IPS-15b (cell line): ENCODE results near the gene ZNF337.

Source experiments
- H3K27me3 ChIP-seq: one replicate; pipeline ENCODE4 v1.6.1; 2013; ENCODE audit warnings: low read length; ENCODE audit not compliant: control insufficient read depth, insufficient read depth
- H3K36me3 ChIP-seq: one replicate; pipeline ENCODE4 v1.6.1; 2013; ENCODE audit warnings: low read length; ENCODE audit not compliant: control insufficient read depth, insufficient read depth
- H3K4me1 ChIP-seq: one replicate; pipeline ENCODE4 v1.6.1; 2013; ENCODE audit warnings: mild to moderate bottlenecking, low read length; ENCODE audit not compliant: control insufficient read depth, insufficient read depth
- H3K4me3 ChIP-seq: one replicate; pipeline ENCODE4 v1.5.1; 2013; ENCODE audit warnings: low read depth, low read length
- H3K9ac ChIP-seq: one replicate; pipeline ENCODE4 v1.6.1; 2013; ENCODE audit warnings: low read depth, mild to moderate bottlenecking, low read length
- H3K9me3 ChIP-seq: one replicate; pipeline ENCODE4 v1.6.1; 2013; ENCODE audit warnings: mild to moderate bottlenecking, low read length; ENCODE audit not compliant: control insufficient read depth, insufficient read depth

ZNF337 gene

DNA sequence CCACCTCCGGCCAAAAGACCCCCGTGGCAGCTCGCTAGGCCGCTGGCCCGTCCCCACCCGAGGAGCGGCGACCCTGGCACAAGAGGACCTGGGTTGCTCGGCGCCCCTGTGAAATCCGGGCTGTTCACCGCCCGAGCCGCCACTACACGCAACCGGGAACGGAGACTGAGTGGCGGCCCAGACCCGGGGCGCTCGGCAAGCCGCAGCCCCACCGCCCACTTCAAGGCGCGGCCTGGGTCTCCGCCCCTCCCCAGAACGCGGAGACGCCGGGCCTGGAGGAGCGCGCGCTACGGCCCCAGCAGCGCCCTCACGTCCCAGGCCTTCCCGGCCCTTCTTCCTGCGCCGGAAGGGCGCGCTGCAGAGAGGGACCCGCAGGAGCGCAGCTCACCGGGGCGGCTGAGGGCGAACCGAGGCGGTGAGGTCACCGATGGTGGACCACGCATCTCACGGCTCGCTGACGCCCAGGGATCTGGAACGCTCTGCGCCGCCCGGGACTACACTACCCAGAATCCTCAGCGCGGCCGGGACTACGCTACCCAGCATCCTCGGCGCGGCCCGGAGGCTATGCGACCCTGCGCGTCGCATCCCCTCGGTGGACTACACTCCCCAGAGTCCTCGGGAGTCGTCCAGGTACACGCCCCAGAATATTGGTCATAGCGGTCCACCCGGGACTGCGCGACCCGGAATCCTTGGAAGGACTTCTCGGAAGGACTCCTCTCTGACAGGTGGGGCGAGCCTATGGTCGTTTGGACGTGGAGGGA lies at the start of gene ZNF337:
Gene ZNF337 (minus strand): TSS at position 483 of the 761 bp plus-strand sequence. CDS start 10,436 bp downstream, outside the sequence.
- H3K4me3 ChIP-seq = peak within 1 kb of the TSS; percentile 93

GRCh38 chr20:25745738-25746137 lies 49.1 kb upstream of the ZNF337 start:
- H3K9me3 ChIP-seq = no peaks in the 10 kb centered on the region
- H3K9ac ChIP-seq = no peak overlapping the region
- no peaks in the 10 kb centered on the region for H3K36me3 ChIP-seq
- H3K4me3 ChIP-seq = no peak overlapping the region
- no peaks in the 10 kb centered on the region for H3K4me1 ChIP-seq
- H3K27me3 ChIP-seq = no peaks in the 10 kb centered on the region

More for the DNA sequence above, at the start of gene ZNF337:
- peak within 1 kb of the TSS; percentile 86 for H3K9ac ChIP-seq
- no peaks in the 10 kb centered on the region for H3K36me3 ChIP-seq
- no peaks in the 10 kb centered on the region for H3K4me1 ChIP-seq
- H3K9me3 ChIP-seq = no peaks in the 10 kb centered on the region
- no peaks in the 10 kb centered on the region for H3K27me3 ChIP-seq

- Histone ChIP-seq H3K27me3 (no peaks in the 10 kb centered on the region), H3K36me3 (no peaks in the 10 kb centered on the region), H3K9me3 (no peaks in the 10 kb centered on the region), H3K4me1 (no peaks in the 10 kb centered on the region), H3K9ac (no peak overlapping the region), H3K4me3 (no peak overlapping the region)
These were observed 48.4 kb upstream of the ZNF337 start for GRCh38 chr20:25745100-25745499.

DNA sequence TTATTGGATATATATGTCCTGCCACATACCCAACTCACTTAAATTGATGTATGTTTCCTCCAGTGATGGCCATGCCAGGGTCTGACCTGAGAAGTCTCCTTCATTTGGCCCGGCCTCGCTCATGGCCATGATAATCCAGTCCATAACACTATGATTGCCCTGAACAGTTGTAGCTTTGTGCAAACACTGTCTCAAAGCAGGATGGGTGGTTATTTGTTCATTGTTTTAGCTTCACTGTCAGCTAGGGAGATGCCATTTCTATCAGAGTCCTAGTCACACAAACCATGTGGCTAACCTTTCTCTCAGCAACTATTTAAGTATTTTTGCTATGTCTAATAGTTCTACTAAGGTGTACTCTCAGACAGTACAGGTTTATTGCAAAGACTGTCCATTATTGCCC lies 47.6 kb upstream of the ZNF337 start:
- Histone ChIP-seq H3K9me3 (no peaks in the 10 kb centered on the region), H3K36me3 (no peaks in the 10 kb centered on the region), H3K27me3 (no peaks in the 10 kb centered on the region), H3K4me1 (no peaks in the 10 kb centered on the region), H3K4me3 (no peak overlapping the region), H3K9ac (no peak overlapping the region)

GRCh38 chr20:25741088-25741487 lies 44.4 kb upstream of the ZNF337 start:
- H3K4me3 ChIP-seq = no peak overlapping the region
- H3K4me1 ChIP-seq = no peaks in the 10 kb centered on the region
- H3K36me3 ChIP-seq = no peaks in the 10 kb centered on the region
- no peaks in the 10 kb centered on the region for H3K27me3 ChIP-seq
- no peak overlapping the region for H3K9ac ChIP-seq
- H3K9me3 ChIP-seq = no peaks in the 10 kb centered on the region

GRCh38 chr20:25739615-25740320 lies 43.1 kb upstream of the ZNF337 start:
- no peak overlapping the region for H3K9ac ChIP-seq
- H3K9me3 ChIP-seq = no peaks in the 10 kb centered on the region
- H3K4me3 ChIP-seq = no peak overlapping the region
- H3K36me3 ChIP-seq = no peaks in the 10 kb centered on the region
- H3K4me1 ChIP-seq = no peaks in the 10 kb centered on the region
- H3K27me3 ChIP-seq = no peaks in the 10 kb centered on the region

DNA sequence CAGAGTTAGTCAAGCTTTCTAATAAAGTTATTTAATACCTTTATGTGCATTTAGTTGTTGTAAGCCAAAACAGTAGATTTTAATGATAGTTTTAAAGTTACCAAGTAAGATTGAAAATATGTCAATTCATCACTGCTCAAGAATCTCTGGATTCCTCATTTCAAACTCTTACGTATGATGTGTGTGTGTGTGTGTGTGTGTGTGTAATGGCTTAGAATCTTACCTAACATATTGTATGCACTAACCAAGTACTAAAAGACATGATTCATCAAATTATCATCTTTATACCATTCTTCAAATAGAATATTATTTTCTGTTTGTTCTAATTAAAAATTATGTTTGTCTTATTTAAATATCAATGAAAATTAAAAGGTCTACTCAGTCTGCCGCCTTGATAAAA lies 41.5 kb upstream of the ZNF337 start:
- H3K27me3 ChIP-seq = no peaks in the 10 kb centered on the region

DNA sequence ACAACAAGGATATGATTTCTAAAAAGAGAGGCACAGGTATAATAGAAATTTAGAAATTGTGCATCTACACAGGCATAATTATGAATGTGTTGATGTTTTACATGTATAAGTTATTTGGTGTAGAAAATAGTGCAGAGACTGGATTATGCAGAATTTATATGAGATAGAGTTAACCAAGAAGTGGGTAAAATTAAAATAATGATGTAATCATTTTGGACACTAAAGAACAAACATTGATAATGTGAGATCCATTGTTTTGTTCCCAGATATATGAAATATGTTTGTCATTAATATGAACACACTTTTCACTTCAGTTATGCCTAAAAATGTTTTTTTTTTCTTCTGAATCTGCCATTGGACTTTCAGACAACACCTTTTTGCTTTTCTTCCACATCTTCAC lies 37.2 kb upstream of the ZNF337 start:
- H3K4me1 ChIP-seq = no peaks in the 10 kb centered on the region
- H3K27me3 ChIP-seq = no peaks in the 10 kb centered on the region

More for the DNA sequence above, 41.5 kb upstream of the ZNF337 start:
- H3K9me3 ChIP-seq = no peaks in the 10 kb centered on the region
- no peaks in the 10 kb centered on the region for H3K36me3 ChIP-seq
- no peak overlapping the region for H3K9ac ChIP-seq
- H3K4me3 ChIP-seq = no peak overlapping the region
- no peaks in the 10 kb centered on the region for H3K4me1 ChIP-seq

GRCh38 chr20:25730862-25731261 lies 34.2 kb upstream of the ZNF337 start:
- H3K4me3 ChIP-seq = no peak overlapping the region
- no peaks in the 10 kb centered on the region for H3K9me3 ChIP-seq
- H3K4me1 ChIP-seq = no peaks in the 10 kb centered on the region
- H3K9ac ChIP-seq = no peak overlapping the region
- H3K36me3 ChIP-seq = no peaks in the 10 kb centered on the region
- H3K27me3 ChIP-seq = no peaks in the 10 kb centered on the region

More for the DNA sequence above, 37.2 kb upstream of the ZNF337 start:
- no peak overlapping the region for H3K9ac ChIP-seq
- H3K9me3 ChIP-seq = no peaks in the 10 kb centered on the region
- no peaks in the 10 kb centered on the region for H3K36me3 ChIP-seq
- no peak overlapping the region for H3K4me3 ChIP-seq

- H3K4me3 ChIP-seq = no peak overlapping the region
These were observed 29.7 kb upstream of the ZNF337 start for GRCh38 chr20:25726357-25726756.

DNA sequence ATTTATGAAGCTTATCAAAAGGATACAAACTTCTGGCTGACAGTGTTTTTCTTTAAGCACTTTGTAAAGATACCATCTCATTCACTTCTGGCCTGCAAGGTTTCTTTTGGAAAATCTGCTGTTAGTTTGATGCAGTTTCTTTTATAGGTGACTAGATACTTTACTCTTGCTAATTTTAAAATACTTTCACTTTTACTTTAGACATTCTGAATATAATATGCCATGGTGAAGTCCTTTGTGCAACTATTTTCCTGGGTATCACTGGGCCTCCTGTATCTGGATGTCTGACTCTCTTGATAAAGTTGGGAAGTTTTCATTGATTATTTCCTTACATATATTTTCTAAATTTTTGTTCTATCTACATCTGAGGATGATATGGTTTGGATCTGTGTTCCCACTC lies 29.0 kb upstream of the ZNF337 start:
- H3K4me3 ChIP-seq = no peak overlapping the region
- no peaks in the 10 kb centered on the region for H3K4me1 ChIP-seq
- H3K27me3 ChIP-seq = no peaks in the 10 kb centered on the region
- H3K9me3 ChIP-seq = no peaks in the 10 kb centered on the region
- no peak overlapping the region for H3K9ac ChIP-seq
- no peaks in the 10 kb centered on the region for H3K36me3 ChIP-seq

More at GRCh38 chr20:25726357-25726756, 29.7 kb upstream of the ZNF337 start:
- Histone ChIP-seq H3K27me3 (no peaks in the 10 kb centered on the region), H3K4me1 (no peaks in the 10 kb centered on the region), H3K36me3 (no peaks in the 10 kb centered on the region), H3K9ac (no peak overlapping the region), H3K9me3 (no peaks in the 10 kb centered on the region)

DNA sequence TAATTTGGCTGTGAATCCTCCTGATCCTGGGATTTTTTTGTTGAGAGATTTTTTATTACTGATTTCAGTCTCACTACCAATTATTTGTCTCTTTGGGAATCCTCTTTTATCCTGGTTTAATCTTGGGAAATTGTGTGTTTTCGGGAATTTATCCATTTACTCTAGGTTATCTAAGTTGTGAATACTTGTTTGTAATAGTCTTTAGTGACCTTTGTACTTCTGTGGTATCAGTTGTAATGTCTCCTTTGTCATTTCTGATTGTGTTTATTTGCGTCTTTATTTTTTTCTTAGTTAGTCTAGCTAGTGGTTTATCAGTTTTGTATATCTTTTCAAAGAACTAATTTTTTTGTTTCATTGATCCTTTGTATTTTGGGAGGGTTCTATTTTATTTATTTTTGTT lies 27.3 kb upstream of the ZNF337 start:
- no peak overlapping the region for H3K4me3 ChIP-seq
- H3K36me3 ChIP-seq = no peaks in the 10 kb centered on the region
- H3K9ac ChIP-seq = no peak overlapping the region
- H3K27me3 ChIP-seq = no peaks in the 10 kb centered on the region
- H3K9me3 ChIP-seq = no peaks in the 10 kb centered on the region
- H3K4me1 ChIP-seq = no peaks in the 10 kb centered on the region
